Measurements from ENCODE around the gene CSNK1E. TPM values are rescaled to one million over a fixed set of nuclear protein-coding genes. Genes with fewer than 3 reads are reported as not detected.
"Not testable (repeated sequence)": the region's sequence is repeated elsewhere in the genome, so short reads cannot be mapped to it uniquely, and the experiment has no call there.

The CSNK1E gene
- total and polyA plus RNA-seq, 4 donors: 87.2 to 121 (median 112) TPM

DNA sequence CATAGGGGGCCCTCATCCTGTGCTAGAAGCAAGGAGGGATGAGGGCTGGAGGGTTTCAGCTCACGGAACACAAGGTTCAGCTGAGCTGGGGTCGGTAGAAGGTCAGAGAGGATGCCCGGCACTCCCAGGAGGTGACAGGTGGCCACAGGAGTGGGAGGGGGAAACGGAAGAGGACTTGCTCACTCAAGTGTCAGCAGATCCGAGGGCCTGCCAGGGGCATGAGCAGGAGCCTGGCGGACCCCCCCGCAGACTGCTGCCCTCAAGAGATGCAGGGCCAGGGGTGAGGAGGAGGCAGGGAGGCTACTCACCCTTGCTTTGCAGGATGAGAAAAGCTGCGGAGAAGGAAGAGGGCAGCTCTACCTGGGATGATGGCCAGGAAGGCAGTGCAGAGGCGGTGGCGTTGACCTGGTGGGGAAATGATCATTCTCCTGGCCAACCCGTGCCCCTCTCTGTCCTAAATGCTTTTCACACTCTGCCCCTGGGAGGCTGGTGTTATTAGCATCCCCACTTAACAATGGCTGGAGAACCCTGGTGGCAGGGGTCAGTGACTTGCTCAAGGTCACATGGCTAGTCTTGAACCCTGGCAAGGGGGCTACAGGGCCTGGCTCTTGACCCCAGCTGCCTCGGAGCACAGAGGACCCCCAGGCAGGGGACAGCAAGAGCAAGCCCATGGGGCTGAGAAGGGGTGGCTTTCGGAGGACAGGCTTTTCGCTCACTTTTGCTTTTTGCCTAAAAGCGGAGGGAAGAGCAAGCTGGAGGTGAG is 30.1 kb upstream of the CSNK1E start:
- no peaks in the 10 kb centered on the region for H3K27me3 ChIP-seq (ENCODE audit: control insufficient read depth in 3 of 3, insufficient read depth in 3 of 3, low read length in 2 of 3)
- 58 to 59% methylated on average over 14 to 15 of the region's 15 CpGs for WGBS, 2 donors
- DNase-seq (no peak), ATAC-seq (ENCODE audit: insufficient read depth, low FRiP score) (no peak)
- no peak overlapping the region for H3K27ac ChIP-seq (ENCODE audit: low read depth in 1 of 2, low read length in 1 of 2)
- no peak overlapping the region for H3K4me3 ChIP-seq
- H3K9me3 ChIP-seq (ENCODE audit: control insufficient read depth in 4 of 4, insufficient read depth in 3 of 4, low read length in 3 of 4): no peaks in the 10 kb centered on the region
- no peaks in the 10 kb centered on the region for H3K36me3 ChIP-seq (ENCODE audit: control insufficient read depth in 4 of 4, insufficient read depth in 4 of 4, low read length in 4 of 4)
- no peaks in the 10 kb centered on the region for H3K4me1 ChIP-seq (ENCODE audit: control insufficient read depth in 5 of 5, insufficient read depth in 5 of 5, low read length in 5 of 5)
- TF ChIP-seq, protein P1, sequence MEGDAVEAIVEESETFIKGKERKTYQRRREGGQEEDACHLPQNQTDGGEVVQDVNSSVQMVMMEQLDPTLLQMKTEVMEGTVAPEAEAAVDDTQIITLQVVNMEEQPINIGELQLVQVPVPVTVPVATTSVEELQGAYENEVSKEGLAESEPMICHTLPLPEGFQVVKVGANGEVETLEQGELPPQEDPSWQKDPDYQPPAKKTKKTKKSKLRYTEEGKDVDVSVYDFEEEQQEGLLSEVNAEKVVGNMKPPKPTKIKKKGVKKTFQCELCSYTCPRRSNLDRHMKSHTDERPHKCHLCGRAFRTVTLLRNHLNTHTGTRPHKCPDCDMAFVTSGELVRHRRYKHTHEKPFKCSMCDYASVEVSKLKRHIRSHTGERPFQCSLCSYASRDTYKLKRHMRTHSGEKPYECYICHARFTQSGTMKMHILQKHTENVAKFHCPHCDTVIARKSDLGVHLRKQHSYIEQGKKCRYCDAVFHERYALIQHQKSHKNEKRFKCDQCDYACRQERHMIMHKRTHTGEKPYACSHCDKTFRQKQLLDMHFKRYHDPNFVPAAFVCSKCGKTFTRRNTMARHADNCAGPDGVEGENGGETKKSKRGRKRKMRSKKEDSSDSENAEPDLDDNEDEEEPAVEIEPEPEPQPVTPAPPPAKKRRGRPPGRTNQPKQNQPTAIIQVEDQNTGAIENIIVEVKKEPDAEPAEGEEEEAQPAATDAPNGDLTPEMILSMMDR (IDR thresholded peaks at IDR 0.05; ENCODE audit: control extremely low read depth, extremely low read depth): no peak
- H3K9ac ChIP-seq (ENCODE audit: insufficient read depth in 1 of 2, low read length in 2 of 2): no peak overlapping the region

DNA sequence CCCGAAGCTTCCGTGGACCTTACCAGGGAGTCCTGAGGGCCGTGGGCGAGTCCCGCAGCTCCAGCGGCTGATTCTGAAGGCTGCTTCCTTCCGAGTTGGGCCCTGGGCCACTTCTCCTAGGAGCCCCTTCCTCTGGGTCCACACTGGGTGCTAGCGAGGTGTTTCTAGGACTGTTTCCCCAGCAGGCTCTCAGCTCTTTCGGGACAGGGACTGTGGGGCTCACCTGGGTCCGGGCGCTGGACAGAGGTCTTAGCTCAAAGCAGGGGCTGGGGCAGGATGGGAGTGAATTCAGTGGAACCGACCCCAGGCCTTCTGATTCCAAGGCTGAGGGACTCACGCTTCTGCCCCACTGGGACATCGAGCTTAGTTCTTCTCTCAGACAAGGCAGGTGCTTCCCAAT is 29.3 kb upstream of the CSNK1E start:
- Histone ChIP-seq H3K27me3 (ENCODE audit: control insufficient read depth in 3 of 3, insufficient read depth in 3 of 3, low read length in 2 of 3) (no peaks in the 10 kb centered on the region), H3K27ac (ENCODE audit: low read depth in 1 of 2, low read length in 1 of 2) (no peak overlapping the region), H3K36me3 (ENCODE audit: control insufficient read depth in 4 of 4, insufficient read depth in 4 of 4, low read length in 4 of 4) (no peaks in the 10 kb centered on the region), H3K9ac (ENCODE audit: insufficient read depth in 1 of 2, low read length in 2 of 2) (no peak overlapping the region), H3K4me3 (no peak overlapping the region), H3K9me3 (ENCODE audit: control insufficient read depth in 4 of 4, insufficient read depth in 3 of 4, low read length in 3 of 4) (no peaks in the 10 kb centered on the region), H3K4me1 (ENCODE audit: control insufficient read depth in 5 of 5, insufficient read depth in 5 of 5, low read length in 5 of 5) (no peaks in the 10 kb centered on the region)
- 80 to 83% methylated on average over 14 of the region's 14 CpGs for WGBS, 2 donors
- TF ChIP-seq, protein P1 (IDR thresholded peaks at IDR 0.05; ENCODE audit: control extremely low read depth, extremely low read depth): no peak
- no peak for ATAC-seq (ENCODE audit: insufficient read depth, low FRiP score)
- no peak for DNase-seq

DNA sequence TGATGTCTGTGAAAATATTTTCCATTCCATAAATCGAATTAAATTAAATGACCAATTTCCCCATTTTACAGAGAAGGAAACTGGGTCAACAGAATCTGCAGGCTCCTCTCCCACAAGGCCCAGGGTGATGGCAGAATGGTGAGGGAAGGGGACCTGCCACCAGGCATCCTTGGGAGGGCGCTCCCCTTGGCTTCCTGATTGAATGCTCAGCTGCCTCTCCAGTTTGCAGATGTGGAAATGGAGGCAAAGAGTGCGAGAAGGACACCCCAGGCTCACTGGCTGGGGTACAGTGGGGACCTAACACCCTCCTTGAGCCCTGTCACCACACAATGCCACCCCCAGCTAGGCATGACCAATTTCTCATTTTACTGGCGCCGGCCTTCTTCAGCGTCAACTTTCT is 28.5 kb upstream of the CSNK1E start:
- H3K9ac ChIP-seq (ENCODE audit: insufficient read depth in 1 of 2, low read length in 2 of 2): no peak overlapping the region
- H3K4me1 ChIP-seq (ENCODE audit: control insufficient read depth in 5 of 5, insufficient read depth in 5 of 5, low read length in 5 of 5): no peaks in the 10 kb centered on the region
- no peak overlapping the region for H3K27ac ChIP-seq (ENCODE audit: low read depth in 1 of 2, low read length in 1 of 2)
- 94 to 96% methylated on average over 6 of the region's 6 CpGs for WGBS, 2 donors
- H3K36me3 ChIP-seq (ENCODE audit: control insufficient read depth in 4 of 4, insufficient read depth in 4 of 4, low read length in 4 of 4): no peaks in the 10 kb centered on the region
- H3K4me3 ChIP-seq: no peak overlapping the region
- no peaks in the 10 kb centered on the region for H3K9me3 ChIP-seq (ENCODE audit: control insufficient read depth in 4 of 4, insufficient read depth in 3 of 4, low read length in 3 of 4)
- TF ChIP-seq, protein P1 (IDR thresholded peaks at IDR 0.05; ENCODE audit: control extremely low read depth, extremely low read depth): no peak
- no peaks in the 10 kb centered on the region for H3K27me3 ChIP-seq (ENCODE audit: control insufficient read depth in 3 of 3, insufficient read depth in 3 of 3, low read length in 2 of 3)
- ATAC-seq (ENCODE audit: insufficient read depth, low FRiP score) (no peak), DNase-seq (no peak)

DNA sequence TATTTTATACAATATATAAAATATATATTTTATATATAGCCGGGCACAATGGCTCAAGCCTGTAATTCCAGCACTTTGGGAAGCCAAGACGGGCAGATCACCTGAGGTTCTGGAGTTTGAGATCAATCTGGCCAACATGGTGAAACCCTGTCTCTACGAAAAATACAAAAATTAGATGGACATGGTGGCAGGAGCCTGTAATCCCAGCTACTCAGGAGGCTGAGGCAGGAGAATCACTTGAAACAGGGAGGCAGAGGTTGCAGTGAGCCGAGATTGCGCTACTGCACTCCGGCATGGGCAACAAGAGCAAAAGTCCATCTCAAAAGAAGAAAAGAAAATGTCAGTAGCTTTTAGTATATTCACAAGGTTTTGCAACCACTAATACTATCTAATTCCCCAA is 22.7 kb upstream of the CSNK1E start:
- H3K4me1 ChIP-seq (ENCODE audit: control insufficient read depth in 5 of 5, insufficient read depth in 5 of 5, low read length in 5 of 5); H3K9ac ChIP-seq (ENCODE audit: insufficient read depth in 1 of 2, low read length in 2 of 2); H3K36me3 ChIP-seq (ENCODE audit: control insufficient read depth in 4 of 4, insufficient read depth in 4 of 4, low read length in 4 of 4); H3K4me3 ChIP-seq; H3K27ac ChIP-seq (ENCODE audit: low read depth in 1 of 2, low read length in 1 of 2); DNase-seq; ATAC-seq (ENCODE audit: insufficient read depth, low FRiP score); H3K27me3 ChIP-seq (ENCODE audit: control insufficient read depth in 3 of 3, insufficient read depth in 3 of 3, low read length in 2 of 3); H3K9me3 ChIP-seq (ENCODE audit: control insufficient read depth in 4 of 4, insufficient read depth in 3 of 4, low read length in 3 of 4): not testable (repeated sequence)
- WGBS, 2 donors: 92 to 95% methylated on average over 6 of the region's 6 CpGs
